ENCODE results near the gene FKBP5.
A peak's percentile ranks its signal among the peaks of the same experiment; 100 is the strongest.
"Not testable (repeated sequence)": the region's sequence is repeated elsewhere in the genome, so short reads cannot be mapped to it uniquely, and the experiment has no call there.

FKBP5 gene

DNA sequence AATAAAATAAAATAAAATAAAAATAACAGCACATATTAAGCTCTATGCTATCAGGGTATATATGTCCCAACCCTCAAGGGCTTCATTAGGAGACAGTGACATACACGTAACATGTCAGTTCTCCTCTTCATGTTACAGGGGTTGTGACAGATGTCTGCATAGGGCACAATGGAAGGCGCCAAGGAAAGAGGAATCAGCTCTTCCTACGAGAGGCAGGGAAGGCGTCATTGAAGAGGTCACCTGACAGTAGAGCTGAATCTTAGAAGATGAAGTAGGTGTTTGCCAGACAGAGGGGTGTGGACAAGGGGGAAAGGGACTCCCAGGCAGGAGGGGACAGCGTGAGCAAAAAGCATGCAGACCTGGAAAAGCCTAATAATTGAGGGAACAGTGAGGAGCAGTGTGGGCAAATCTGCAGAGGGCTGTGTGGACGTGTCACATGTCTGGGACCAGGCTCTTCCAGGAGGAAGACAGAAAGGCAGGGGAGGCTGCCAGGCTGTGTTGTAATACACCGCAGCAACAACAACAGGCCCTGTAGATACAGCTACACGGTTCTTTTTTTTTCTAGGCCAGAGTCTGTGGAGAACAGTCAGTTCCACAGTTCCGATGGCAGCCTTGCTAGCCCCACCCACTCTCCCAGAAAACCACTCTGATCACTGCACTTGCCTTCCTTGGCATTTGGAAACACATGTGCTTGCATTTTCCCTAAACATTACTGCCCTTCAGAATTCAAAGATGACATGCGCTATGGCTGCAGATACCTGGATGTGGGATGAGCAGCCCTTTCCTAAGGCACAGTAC is 2.5 kb upstream of the FKBP5 start:
- DNase-seq = peak in 38 of 56 donors; percentile 4 to 66 (median 30)

DNA sequence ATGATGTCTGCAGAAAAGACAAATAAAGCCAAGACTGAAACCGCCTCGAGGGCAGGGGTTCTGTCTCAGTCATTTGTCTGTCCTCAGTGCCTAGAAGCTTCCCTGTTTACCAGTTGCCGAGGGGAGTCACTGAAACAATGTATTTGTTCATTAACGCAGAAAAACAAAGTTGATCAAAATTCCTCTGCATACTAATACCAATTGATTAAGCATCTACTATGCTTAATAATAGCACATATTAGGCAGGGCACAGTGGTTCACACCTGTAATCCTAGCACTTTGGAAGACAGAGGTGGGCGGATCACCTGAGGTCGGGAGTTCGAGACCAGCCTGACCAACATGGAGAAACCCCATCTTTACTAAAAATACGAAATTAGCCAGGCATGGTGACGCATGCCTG is 1.8 kb upstream of the FKBP5 start:
- DNase-seq = no peak

DNA sequence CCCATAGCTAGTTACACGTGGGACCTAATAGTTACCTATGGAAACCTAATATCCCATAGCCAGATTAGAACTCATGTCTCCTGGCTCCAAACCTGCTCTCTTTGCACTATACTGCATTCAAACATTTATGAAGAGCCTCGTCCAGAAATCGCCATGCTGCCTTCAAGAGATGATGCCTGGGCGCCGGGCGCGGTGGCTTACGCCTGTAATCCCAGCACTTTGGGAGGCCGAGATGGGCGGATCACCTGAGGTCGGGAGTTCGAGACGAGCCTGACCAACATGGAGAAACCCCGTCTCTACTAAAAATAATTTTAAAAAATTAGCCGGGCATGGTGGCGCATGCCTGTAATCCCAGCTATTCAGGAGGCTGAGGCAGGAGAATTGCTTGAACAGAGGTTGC is 1.3 kb upstream of the FKBP5 start:
- not testable (repeated sequence) for DNase-seq

DNA sequence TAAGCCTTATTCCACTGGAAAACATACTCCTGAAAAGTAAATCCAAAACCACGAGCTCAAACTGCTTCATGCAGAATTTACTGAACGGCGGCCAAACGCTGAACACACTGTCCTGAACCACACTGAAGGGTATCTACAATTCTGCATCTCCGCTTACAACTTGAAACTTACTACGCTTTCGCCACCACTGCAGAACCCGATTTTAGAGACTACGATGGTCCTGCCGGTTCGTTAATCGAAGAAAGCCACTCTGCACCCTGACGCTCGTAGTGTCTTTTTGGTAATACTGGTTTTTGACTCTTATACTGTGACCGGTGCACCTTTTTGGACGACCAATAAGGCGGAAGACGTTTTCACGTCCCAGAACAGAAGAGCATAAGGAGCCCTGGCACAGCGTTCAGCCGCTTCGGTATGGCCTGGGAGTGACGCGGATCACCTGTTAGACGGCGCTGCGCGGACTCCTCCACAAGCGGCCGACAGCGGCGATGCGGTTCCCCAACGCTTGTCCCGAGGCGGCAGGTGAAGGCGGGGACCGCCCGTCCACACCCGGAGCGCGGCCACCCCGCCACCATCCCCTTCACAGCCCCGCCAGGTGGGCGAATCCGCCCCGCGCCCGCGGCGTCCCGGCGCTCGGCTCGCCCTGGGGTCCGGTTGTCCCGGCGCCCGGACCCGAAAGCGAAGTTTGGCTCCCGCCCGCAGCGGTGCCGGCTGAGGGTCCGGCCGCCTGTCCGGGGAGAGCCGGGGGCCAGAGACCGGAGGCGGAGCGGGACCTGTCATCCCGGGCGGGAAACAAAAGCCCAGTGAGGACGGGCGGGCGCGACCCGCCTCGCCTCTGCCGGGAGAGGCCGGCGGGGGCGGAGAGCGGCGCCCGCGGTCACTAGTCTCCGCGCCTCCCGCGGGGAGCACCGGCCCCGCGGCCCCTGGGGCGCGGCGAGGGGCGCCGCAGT is 784 bp downstream of the FKBP5 start:
- peak in 31 of 56 donors; percentile 5 to 61 (median 32) for DNase-seq

DNA sequence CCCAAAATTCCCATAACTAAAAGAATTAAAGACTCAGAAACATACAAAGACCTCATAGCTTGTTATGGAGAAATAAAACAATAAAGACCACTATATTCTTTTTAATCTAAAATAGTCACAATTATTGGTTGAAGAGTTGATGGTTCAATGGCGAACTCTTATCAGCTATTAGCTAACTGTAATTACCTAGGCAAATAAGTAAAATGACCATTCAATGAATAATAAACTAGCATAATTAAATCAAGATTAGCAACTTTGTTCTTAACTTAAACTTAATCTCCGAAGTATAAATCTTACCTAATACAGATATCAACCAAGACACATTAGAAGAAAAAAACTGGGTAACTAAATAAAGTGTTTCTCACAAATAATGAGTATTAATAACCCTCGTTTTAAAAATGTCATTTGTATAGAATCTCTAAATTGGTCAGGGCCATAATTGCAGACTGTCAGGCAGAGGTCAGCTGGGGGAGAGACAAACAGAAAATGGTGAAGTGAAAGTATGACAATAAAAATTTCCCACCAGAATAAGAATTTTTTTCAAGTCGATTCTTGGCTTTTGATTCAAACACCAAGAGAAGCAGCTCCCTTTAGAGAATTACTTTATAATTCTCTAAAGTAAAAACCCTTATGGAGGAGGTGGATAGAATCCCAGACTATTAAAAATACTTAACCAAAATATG is 1.7 kb downstream of the FKBP5 start:
- DNase-seq = no peak

DNA sequence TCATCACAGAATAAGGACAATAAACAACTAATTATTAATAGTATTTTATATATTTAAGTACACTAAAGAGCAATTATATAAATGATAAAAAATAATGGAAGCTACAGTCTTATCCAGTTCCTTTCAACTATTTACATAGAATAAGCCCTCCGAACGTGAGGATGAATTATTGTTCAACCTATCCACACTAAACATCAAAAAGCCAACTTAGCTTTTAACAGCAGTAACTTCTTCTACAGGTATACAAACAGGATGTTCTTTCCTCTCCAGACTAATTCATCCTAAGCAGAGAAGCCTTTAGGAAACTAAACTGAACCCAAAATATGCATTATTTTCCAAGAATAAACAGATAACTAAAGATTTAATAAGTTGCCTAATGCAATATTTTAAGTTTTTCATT is 2.3 kb downstream of the FKBP5 start:
- no peak for DNase-seq

DNA sequence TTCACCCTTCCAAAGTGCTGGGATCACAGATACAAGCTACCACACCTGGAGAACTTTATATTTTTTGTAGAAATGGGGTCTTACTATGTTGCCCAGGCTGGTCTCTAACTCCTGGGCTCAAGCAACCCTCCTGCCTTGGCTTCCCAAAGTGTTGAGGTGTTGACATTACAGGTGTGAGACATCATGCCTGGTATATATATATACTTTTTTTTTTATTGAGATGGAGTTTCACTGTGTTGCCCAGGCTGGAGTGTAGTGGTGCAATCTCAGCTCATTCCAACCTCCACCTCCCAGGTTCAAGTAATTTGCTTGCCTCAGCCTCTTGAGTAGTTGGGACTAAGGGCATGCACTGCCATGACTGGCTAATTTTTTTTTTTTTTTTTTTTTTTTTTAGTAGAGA is 5.4 kb downstream of the FKBP5 start:
- no peak for DNase-seq

DNA sequence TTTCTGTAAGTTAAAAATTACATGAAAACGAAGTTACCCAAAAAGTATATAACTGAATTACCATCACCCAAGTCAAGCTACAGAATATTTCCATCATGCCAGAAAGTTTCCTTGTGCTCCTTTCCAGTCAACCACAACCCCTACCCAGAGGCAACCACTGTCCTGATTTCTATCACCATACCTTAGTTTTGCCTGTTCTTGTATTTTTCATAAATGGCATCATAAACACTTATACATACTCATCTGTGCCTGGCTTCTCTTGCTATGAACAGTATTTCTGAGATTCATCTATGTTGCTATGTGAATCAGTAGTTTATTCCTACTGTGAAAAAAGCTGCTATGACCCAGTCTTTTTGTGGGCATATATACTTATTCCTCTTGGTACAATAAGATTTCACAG is 7.4 kb downstream of the FKBP5 start:
- DNase-seq = no peak

DNA sequence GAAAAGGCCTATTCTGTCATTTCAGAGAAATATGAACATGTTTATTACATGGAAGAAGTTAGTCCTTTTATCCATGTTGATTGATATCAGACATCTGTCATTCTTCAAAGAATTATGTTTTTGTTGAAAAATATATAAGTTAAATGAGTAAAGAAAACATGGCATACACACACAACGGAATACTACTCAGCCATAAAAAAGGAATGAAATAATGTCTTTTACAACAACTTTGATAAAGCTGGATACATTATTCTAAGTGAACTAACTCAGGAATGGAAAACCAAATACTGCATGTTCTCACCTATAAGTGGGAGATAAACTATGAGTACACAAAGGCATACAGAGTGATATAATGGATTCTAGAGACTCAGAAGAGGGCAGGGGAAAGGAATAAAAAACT is 9.3 kb downstream of the FKBP5 start:
- DNase-seq = no peak

DNA sequence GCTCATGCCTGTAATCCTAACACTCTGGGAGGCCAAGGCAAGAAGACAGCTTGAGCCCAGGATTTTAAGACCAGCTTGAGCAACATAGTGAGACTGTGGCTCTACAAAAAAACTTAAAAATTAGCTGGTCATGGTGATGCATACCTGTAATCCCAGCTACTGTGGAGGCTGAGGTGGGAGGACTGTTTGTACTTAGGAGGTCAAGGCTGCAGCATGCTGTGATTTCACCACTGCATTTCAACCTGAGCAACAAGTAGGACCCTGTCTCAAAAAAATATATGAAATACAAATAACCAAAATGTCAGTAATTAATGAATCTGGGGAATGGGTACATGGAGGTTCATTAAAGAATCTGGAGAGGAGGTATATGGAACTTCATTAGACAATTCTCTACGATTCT is 9.9 kb downstream of the FKBP5 start:
- no peak for DNase-seq

DNA sequence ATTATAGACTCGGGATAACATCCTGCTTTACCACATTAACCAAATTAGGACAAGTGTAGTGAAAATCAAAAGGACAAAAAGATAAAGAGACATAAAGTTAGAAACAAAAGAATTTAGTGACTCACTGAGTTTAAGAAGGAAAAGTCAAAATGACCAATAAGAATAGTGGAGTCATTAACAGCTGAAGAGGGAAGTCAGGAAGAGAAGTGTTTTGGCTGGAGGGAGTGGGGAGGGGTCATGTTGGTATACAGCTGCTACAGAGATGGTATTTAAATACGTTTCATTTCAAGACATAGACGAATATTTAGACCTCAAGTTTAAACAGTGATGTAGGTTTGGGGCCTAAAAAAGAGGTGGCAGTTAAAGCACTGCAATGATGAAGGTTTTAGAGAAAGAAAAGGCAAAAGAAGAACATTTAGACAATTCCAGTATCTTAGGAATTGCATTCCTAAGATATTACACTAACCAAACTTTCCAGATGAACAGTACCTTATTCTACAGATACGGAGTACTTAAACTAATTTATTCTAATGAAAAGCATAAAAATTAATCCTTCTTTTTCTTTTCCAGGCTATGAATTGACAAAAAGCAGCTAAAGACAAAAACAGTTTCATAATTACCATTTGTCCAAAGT is 10.6 kb downstream of the FKBP5 start:
- DNase-seq = no peak

DNA sequence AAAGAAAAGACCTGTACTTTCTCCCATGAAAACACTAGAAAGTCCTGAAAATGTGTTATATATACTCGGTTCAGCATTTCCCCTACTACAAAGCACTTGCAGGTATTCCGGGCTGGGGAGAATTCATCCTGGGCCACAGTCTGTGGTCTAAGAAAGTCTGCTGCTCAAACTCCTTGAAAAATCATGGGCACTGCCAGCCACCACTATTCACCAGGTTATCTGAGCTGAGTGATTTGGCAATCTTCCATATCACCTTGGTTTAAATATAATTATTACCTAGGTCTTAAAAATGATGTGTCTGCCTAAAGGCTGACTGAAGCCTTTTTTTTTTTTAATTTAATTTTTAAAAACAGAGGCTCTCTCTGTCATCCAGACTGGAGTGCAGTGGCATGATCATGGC is 11.3 kb downstream of the FKBP5 start:
- no peak for DNase-seq

DNA sequence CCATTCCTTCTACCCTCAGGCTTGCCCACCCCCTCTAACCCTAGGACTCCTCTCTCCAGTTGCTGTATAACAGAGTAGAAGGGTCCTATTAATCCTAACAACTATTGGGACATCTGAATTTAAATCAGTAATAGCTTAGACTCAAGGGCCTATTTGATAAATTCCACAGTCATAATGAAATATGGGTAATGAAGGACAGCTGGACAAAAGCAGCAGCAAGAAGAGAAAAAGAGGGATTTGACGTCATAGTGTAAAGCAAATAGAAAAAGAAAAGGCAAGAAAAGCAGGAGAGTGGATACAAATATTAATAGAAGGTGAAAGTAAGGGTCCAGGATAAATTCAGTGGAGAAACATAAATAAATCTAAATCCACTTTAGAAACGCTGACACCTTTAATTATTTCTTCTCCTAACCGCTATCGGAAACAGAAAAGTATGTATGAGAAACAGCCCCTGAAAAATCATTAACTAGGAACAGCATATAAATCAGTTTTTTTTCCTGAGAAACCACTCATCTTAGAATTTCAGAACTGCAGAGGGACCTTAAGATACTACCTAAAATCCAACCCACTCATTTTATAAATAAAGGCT is 12.8 kb downstream of the FKBP5 start:
- no peak for DNase-seq

DNA sequence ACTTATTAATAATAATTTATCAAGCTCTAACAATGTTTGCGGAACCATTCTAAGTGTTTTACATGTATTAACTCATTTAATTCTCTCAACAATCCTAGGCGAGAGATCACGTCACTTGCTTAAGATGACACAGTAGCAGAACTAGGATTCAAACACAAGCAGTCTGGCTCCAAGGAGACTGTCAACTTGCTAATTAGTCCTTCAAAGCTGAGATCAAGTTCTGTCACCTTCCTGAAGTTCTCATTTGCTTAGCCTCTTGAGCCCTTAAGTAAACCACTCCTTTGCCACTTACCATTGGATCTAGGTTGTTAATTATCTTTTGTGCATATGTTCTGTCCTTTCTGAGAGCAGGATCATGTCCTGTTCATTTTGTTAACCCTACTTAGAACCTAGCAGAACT is 14.1 kb downstream of the FKBP5 start:
- DNase-seq = no peak

DNA sequence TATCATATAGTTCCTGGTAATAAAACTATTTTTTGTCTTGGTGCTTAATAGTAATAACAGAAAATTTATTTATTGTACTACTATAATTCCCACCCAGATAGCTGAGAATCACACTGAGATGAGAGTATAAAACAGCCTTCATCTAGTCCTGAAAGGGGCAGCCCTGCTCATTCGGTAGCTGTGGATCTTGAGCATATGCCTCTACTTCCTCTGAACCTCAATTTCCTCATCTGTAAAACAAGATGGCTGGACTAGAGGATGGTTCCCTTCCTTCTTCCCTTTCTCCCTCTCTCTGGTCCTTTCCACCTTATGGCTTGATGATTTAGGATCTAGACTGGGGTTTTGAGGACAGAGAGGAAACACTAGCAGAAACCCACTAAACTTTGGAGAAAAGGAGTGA is 15.0 kb downstream of the FKBP5 start:
- DNase-seq = no peak

DNA sequence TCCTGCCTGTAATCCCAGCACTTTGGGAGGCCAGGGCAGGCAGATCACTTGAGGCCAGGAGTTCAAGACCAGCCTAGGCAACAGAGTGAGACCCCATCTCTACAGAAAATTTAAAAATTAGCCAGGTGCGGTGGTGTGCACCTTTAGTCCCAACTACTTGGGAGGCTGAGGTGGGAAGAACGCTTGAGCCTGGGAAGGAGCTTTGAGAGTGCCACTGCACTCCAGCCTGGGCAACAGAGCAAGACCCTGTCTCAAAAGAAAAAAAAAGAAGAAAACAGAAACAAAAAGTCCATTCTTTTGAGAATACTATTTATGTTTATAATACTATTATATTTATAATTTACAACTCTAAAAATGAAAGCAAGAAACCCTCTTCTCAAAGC is 15.4 kb downstream of the FKBP5 start:
- DNase-seq = not testable (repeated sequence)

DNA sequence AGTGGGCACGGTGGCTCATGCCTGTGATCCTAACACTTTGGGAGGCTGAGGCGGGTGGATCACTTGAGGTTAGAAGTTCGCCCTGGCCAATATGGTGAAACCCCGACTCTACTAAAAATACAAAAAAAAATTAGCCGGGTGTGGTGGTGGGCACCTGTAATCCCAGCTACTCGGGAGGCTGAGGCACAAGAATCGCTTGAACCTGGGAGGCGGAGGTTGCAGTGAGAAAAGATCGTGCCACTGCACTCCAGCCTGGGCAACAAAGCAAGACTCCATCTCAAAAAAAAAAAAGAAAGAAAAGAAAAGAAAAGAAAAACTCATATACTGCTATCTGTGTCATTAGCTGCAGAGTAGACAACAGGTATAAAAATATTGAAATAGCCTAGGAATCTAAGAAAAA is 18.3 kb downstream of the FKBP5 start:
- not testable (repeated sequence) for DNase-seq

DNA sequence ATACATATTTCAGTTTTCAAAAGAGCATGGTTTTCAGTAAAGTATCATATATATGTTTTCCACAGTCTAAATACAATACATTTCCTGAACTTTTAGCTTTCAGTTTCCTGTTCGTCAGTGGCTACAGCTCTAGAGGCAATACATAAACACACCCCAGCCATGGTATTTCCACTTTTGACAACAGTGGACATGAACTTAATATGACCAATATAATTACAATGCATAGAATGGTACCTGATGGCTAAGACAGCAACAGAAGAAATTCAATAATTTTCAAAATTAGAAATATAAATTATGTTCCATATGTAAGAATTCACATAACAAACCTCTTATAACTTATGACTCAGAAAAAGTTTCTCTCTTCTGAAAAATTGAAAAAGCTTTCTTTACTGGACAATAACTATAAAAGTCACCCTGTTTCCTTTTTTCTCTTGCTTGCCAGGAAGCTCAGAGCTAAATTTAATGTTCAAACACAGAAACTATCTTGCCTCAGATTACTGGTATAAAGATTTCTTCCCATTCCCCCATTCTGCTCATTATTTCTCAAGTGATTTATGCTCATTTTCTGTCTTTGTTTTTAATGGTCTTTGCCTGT is 19.2 kb downstream of the FKBP5 start:
- no peak for DNase-seq

DNA sequence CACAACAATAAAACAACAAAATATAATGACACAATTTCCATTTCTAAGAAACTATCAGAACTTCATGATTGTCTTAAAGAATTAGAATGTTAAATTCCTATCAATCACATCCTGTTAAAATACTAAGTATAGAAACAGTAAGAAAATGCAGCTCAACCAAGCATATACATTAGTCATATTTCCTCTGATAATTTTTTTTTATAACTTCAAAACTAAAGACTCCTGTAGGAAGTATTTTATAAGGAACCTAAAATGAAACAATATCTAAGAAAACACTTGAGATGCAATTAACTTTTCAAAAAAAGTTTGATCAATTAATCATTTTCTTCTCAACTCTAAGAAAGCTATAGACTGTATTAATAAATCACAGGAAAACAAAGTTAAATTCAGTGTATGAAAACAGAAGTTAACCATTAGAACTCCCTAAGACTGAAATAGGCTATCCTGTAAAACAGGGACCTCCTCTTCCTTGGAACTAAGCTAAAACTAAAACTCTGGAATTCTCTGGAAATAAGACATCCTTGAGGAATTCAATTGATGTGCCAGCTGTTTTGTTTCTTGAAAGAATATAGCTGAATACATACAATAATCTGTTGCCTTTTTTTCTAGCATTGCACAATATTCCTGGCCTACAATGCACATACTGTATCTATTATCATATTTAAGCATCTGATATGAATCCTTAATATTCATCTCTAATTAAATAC is 19.8 kb downstream of the FKBP5 start:
- no peak for DNase-seq

DNA sequence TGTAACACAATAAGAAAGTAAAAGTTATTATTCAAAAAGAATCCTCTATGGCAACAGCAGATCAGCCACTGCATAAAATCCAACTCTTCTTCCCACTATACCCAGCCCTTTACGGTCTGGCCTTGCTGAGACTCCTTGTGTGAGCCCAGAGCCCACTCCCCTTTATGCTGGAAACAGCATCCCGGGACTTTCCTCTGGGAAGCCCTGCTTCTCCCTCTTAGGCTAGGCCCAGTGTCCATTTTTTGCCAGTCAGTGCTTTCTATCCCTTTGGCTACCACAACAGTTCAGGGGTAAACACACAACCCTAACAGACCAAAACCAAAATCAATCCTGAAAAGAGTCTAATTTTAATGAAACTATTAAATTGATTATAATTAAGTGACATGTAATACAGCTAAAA is 20.6 kb downstream of the FKBP5 start:
- no peak for DNase-seq
